Activated CD4-positive, alpha-beta T cell treated with anti-CD3 and anti-CD28 coated beads for 1 hour (primary cell): ENCODE measurements around the gene SLC6A13.
"Not testable (repeated sequence)": the region's sequence is repeated elsewhere in the genome, so short reads cannot be mapped to it uniquely, and the experiment has no call there.

ENCODE experiments used
- DNase-seq: peaks from one replicate; pipeline ENCODE4 v3.0.0-alpha.2; 2020

SLC6A13 gene

DNA sequence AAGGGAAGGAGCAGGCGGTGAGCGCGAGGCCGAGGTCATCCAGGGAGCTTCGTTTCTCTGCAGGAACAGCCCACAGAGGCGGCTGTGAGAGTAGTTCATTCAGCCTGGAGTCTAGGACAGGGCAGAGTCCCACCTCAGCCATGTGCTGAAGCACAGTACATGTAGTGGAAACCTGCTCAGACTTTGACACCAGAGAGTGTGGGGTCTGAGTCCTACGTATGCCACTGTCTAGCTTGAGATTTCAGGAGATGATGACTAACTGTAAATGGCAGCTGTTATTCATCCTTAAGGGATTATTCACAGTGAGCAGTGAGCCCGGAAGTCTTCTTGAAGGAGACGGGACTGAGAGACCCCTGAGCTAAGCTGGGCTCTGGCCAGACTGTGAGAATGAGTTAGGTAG is 938 bp upstream of the SLC6A13 start:
- no peak for DNase-seq

DNA sequence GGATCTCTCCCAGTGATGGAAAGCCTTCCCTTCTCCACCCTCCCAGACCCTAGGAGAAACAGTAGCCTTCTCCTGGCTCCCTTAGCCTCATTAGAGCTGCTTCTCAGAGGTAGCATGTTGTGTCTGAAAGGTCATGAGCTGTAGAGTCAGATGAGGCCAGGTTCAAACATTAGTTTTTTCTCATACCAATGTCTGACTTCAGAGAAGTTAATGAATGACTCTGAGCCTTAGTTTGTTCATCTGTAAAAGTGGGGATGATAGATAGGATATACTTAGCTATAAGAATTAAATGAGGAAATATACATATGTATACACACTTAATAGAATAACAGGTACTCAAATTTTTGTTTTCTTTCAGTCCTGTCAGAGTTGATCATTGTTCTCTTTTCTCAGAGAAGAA is 523 bp downstream of the SLC6A13 start:
- no peak for DNase-seq

DNA sequence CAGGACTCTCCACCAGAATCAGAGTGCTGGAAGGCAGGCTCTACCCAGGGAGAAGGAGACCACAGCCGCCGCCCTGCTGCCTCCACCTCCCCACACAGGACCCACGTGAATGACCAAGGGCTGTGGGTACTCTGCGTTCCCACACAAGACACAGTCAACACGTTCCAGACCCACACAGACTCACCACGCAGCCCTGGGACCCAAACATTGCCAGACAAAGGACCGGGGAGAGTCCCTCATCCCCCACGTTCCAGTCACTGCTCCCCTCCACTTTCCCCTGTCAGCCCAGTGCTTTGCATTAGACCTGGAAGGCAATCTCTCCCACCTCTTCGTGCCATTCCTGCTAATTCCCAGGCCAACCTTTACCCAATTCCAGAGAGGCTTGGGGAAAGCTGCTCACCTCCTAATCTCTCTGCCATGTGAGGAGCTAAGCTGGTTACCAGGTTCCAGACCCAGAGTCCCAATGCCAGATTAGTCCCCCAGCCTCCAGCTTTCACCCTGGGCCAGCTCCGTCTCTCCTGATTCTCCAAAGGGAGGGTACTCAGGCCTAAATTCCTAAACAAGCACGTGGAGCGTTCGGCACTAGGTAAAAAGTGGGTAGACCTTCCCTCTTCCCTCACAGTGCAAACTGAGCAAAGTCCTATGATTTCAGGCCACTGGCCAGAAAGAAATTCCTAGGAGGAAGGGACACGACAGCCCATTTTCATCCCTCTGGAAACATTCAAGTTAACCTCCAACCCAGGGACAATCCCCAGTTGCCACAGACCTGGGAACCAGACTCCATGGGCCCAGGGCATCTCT is 4.9 kb downstream of the SLC6A13 start:
- DNase-seq: no peak

DNA sequence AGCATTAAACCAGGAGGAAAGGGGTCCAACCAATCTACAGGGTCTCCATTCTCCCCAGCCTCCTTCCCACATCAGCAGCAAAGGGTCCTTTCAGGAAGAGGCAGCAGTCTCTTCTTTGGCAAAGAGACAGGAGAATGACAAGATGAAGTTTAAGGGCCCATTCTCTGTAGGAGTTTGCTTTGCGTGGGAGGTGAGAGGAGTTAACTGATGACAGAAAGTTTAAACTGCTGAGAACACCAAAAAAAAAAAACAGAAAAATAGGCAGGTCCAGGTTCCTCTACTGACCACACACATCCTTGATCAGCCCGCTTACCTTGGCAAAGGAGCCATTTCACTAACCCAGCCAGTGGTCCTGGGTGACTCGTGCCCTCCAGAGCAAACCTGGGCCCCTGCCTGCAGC is 5.7 kb downstream of the SLC6A13 start:
- DNase-seq: no peak

DNA sequence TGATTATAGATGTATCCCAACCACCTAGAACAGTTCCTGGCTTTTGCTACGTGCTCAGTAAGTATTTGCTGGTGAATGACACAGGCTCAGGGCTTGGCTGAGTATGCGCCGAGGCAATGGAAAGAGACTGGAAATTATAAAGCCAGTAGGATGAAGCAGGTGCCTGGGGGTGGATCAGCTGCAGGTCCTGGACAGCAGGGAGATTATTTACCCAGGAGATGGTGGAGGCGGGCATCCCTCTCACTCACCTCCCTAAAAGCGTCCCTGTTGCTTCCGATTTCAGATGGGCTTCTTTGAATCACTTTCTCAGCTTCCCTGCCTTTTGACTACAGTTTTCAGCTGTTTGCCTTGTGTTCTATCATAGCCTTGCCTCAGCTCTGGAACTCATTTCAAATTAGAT is 6.4 kb downstream of the SLC6A13 start:
- no peak for DNase-seq

DNA sequence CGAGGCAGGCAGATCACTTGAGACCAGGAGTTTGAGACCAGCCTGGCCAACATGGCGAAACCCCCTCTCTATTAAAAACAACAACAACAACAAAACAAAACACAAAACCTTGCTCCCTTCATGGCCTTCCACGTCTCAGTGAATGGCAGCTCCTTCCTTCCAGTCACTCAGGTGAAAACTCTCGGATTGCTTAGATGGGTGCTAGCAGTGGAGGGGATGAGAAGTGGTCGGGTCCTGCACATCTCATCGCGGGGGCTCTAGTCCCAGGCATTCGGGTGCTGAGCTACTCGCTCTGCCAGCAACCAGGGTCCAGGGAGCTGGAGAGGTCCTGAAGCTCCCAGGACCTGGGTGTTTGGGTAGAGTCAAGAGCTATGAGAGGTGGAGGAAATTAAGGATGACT is 7.7 kb downstream of the SLC6A13 start:
- no peak for DNase-seq

DNA sequence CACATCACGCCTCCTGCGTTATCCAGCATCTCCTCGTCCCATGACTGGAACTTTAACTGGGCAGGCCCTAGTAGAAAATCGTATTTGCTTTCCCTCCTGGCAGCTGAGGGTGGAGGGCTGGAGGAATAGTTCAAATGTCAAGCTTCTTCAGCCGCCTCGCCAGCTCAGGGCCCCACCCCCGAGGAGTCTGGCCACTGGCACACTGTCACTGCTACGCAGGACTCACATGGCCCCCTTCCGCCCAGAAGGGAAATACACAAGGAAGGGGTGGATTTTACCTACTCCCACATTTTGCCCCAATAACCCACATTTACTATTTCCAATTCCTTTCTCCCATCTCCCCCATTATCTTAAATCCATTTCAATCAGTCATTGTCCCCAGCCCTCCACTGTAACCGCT is 8.6 kb downstream of the SLC6A13 start:
- no peak for DNase-seq

DNA sequence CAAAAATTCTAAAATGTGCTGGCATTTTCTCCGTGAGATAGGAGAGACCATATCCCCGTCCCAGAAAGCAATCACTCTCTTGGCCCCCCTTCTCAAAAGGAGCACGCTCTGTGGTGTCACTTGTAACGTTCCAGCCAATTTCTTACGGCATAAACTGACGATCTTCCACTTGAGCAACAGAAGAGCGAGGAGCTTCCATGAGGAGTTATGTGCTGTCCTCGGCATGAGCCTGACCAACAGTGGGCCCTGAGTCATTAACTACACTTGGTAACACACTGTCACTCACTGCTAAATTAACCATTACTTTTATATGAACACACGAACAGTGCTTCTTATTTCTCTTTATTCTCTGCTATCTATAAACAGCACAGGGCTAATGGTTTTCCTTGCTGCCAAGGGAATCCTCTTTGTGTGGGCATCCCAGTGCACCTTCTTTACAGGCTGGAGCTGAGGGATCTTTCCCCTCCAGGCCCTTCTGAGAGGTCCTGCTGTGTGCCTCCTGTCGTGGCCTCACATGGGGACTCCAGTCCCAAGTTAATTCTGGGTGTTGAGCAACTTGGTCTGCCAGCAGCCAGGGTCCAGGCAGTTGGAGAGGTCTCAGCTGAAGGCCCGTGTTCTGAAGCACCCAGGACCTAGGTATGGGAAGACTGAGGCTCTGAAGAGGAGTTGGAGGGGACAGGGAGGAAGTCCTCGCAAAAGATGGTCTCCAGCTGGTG is 9.4 kb downstream of the SLC6A13 start:
- DNase-seq: no peak

DNA sequence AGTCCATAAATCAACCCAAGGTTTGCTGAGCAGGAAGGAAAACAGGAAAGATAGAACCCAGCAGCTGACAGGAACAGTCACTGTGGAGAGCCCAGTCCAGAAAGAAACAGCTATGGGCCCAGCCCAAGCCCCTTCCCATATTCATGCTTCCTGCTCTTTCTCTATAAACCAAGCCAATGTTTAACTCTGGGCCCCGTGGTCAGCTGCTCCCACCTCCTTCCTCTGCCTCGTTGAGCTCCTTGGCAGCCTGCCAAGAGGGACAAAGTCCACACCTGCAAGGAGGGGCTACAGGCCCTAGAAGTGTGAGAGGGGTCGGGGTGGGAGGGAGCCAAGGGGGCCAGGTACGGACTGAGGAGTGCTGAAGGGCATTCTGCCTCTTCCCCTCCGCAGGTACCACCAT is 10.0 kb downstream of the SLC6A13 start:
- no peak for DNase-seq

DNA sequence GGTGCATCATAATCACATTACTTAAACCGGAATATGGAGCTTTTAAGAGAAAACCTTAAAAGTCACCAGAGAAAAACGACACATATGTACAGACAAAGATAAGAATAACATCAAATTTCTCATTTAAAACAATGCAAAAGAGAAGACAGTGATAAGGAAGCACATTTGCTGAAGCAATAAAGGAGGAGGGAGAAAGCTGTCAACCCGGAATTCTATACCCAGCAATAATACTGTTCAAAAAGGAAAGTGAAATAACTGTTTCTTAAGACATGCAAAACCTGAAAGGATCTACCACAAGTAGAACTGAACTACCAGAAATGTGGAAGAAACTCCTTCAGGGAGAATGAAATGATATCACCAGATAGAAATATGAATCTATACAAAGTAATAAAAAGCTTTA is 15.4 kb downstream of the SLC6A13 start:
- no peak for DNase-seq

DNA sequence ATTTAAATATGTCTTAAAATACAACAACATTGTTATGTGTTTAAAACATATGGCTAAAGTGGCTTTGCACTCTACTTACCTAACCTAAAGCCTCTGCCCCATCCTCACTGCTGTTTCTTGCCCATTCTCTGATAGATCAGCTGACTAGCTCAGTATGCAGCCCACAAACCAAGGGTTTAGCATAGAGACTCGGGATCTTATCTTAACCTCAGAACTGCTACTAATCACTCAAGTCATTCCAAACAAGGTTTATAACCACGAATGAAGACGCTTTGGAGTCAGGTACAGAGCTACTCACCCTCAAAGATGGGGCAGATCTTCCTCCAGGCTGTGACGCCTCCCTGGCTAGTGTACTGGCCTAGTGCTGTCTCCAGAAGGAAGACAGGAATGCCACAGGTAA is 19.3 kb downstream of the SLC6A13 start:
- no peak for DNase-seq

DNA sequence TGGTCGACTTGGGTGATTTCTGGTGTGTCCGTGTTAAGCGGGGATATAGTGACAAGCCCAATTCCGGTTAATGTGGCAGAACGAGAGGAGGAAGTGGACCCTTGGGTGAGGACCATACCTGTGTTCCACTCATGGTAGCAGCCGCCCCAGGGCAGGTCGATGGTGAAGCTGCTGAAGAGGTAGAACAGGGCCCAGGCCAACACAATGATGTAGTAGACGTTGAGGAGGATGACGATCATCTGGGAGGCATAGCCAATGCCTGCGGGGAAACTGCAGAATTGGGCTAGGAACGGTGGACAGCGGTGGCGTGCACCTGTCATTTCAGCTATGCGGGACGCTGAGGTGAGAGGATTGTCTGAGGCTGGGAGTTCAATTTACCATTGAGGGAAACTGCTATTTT is 20.1 kb downstream of the SLC6A13 start:
- no peak for DNase-seq

DNA sequence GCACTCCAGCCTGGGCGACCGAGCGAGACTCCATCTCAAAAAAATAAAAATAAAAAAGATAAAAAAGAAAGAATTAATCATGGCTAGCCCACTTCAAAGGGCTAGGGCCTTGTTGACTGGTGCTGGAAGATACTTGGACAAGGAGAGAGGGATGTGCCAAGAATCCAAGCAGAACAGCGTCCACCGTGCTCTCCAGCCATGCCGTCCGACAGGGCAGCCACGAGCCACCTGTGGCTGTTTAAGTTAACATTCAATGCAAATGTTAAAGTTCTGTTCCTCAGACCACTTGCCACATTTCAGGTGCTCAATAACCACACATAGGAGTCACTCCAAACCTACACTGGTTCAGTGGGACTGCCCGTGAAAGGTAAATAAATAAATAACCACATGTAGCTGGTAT is 21.4 kb downstream of the SLC6A13 start:
- no peak for DNase-seq

DNA sequence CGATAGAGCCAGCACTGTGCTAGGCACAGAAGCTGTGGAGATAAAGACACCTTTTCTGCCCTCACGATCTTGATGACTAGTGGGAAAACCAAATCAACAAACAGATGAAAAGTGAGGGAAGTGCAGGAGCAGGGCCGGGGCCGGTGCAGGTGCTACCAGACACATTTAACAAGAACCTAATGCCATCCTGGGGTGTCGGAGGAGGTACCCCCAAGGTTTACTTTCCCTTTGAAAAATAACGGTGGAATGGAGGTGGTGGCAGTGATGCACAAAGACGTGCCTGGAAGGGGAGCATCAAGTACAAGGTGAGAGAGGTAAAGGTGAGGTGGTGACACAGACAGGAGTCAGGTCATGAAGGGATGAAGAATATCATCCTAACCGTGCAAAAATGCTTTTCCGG is 22.1 kb downstream of the SLC6A13 start:
- no peak for DNase-seq

DNA sequence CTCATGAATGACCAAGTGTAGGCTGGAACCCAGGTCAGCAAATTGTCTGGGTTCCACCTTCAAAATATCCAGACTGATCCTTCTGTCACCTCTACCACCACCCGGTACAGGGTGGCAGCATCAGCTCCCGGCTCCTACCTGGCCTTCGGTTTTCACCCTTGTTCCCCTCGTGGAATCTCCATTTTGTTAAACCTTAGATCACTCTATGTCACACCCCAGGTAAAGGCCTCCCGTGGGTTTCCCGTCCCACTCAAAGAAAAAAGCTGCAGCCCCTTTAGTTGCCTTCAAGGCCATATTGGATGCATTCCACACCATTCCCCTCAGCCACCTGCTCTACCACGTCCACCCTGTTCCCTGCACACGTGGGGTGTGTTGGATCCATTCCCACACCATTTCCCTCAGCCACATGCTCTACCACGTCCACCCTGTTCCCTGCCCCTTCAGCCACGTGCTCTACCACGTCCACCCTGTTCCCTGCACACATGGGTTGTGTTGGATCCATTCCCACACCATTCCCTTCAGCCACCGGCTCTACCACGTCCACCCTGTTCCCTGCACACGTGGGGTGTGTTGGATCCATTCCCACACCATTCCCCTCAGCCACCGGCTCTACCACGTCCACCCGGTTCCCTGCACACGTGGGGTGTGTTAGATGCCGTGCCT is 23.8 kb downstream of the SLC6A13 start:
- DNase-seq: no peak

DNA sequence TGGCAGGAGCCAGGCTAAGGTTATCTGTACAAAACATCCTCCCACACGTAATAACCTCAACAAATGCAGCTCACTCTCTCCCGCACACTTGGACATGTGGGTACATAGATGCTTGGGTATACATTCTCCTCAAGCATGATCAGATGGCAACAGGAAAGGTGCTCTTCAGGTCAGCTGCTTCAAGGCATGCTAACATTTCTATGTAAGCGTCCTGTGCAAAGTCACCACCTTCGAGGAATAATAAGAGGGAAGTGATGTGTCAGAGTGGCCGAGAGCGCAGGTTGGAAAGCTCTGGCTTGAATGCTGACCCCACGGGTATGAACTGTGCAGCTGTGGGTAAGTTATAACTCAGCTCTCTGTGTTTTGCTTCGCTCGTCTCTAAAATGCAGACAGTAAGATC is 24.5 kb downstream of the SLC6A13 start:
- no peak for DNase-seq

DNA sequence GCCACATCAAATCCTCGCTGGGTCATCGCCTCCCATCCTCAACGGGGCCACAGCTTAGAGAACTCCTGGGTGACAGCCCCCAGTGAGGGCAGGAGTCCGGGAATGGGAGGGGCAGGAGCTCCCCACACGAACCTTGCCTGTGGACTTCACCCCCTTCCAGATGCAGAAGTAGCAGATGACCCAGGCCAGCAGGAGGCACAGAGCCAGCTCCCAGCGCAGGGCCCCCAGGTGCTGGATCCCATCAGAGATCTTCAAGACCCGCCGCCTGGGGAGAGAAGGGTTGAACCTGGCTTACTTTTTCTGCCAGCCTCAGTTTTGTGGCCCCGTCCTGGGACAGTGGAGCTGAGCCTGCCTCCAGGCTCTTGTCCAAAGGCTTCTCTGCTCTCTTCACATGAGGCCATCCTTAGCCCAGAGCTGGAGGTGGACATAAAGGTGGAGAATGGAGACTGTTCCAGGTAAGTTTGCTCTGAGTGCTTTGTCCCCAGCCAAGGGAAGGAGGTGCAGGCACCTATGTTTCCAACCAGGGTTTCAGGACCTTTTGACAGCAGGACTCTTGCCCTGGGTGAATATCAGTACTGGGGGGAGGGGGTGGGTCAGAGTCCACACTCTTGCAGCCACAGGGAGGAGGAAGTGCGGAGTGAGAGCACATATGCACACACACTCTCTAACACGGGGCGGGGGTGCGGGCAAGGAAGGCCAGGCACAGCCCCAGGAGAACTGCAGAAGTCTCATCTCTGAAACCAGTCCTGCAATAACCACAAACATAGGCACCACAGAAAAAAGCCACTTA is 25.4 kb downstream of the SLC6A13 start:
- DNase-seq: no peak

DNA sequence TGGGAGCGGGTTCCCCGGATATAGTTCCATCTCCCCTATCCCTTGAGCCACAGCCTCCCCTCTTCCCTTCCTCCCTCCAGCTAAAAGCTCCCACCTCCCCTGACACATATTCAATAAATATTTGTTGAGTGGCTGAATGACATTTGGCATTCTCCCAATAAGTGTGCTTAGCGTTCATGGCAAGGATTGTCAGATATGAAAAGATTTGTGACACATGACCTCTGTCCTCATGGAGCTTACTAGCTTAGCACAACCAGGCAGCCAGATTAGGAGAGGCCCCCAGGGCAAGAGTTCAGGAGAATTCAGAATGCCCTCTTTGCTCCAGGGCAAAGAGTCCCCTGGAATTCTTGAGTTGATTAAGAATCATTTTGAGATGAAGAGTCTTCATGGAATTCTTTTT is 26.2 kb downstream of the SLC6A13 start:
- DNase-seq: no peak

DNA sequence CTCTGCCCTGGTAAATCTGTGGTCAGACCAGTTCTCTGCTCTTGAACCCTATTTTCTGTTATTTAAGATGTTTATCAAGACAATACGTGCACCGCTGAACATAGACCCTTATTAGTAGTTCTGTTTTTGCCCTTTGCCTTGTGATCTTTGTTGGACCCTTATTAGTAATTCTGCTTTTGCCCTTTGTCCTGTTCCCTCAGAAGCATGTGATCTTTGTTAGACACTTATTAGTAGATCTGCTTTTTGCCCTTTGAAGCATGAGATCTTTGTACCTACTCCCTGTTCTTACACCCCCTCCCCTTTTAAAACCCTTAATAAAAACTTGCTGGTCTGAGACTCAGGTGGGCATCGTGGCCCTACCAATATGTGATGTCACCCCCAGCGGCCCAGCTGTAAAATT is 26.7 kb downstream of the SLC6A13 start:
- DNase-seq: not testable (repeated sequence)

DNA sequence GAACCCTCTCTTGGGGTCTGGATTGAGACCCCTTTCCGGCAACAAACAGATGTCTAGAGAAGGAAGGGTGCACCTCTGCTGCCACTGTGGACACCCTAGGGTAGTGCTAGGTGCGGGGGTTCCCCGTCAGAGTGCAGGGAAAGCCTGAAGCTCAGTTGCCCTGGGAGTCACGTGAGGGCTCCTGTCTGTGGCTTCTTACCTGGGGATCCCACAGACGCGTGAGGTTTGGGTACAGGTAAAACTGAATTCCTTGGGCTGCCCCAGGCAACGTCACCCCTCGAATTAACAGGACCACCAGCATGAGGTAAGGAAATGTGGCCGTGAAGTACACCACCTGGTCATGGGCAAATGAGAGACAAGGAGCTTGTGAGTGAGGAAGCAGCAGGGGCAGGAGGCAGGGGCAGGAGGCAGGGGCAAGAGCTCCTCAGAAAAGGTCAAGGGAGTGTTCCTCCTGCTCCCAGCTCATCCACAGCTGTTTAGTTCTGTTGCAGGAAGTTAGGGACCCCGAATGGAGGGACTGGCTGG is 27.7 kb downstream of the SLC6A13 start:
- DNase-seq: no peak

DNA sequence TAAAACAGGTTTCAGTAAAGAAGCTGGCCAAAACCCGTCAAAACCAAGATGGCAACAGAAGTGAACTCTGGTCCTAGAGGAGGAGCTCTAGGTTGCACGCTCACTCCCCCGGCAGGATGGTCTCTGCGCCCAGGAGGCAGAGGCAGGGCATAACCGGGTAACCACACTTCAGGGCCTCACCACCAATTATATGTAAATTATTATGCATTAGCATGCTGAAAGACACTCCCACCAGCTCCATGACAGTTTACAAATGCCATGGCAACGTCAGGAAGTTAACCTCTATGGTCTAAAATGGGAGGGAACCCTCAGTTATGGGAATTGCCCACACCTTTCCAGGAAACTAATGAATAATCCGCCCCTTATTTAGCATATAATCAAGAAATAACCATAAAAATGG is 28.6 kb downstream of the SLC6A13 start:
- no peak for DNase-seq

DNA sequence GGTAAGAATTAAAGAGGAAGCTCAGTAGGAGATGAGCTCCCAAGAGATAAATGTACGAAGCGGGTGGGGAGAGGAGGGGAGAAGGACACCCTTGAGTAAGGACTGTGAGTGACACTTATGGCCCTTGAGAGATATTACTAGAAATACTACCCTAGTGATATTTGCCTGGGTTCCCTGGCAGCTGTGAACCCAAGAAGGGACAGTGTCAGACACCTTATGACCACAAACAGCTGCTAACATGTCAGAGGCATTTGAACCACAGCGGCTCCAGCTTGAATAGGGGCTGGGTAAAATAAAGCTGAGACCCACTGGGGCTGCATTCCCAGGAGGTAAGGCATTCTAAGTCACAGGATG is 29.0 kb downstream of the SLC6A13 start:
- no peak for DNase-seq
